HG03460 (cell line): ENCODE measurements around the gene KLHL6.
"Not testable (repeated sequence)": the region's sequence is repeated elsewhere in the genome, so short reads cannot be mapped to it uniquely, and the experiment has no call there.

Experiments used
- ATAC-seq: cut with Tn5 transposase; IDR thresholded peaks from one replicate; pipeline ENCODE4 v1.9.1; 2021; ENCODE audit not compliant: unreplicated experiment

KLHL6 gene

DNA sequence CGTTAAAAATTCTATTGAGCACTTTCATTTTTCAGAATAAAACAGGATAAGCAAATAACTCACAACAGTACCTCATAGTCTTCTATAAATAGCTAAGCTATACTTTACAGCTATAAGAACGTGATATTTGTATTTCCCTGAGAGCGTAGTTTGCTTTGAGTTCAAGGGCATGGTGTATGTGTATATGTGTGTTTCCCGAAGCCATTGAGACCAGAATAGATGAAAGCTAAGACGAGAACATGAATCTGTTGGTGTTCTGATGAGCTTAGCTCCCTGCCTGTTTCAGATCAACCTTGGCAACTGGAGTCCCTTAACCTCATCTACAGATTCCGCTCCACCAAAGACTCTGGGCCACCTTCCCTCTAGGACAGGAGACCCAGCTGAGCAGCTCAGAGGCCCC lies 67.6 kb downstream of the KLHL6 start:
- no peak for ATAC-seq

- ATAC-seq = no peak
Measured at GRCh38 chr3:183487016-183487415, 68.5 kb downstream of the KLHL6 start.

DNA sequence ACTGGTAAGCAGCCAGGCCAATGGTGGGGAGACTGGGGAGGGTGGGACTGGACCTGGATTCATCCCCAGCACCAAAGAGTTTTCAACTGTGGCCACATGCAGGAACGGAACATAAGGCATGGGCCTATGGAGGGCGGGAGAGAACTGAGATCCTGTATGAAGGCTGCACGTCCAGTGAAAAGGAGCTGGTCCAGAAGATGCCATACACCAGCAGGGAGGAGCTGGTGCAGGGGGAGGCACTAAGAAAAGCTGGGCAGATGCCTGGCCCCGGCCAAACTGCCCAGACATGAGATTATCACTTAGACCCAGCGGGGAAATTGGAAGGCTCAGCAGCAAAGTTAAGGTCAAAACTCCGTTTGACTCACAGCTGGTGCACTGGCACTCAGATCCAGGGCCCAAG lies 69.0 kb downstream of the KLHL6 start:
- ATAC-seq = no peak

DNA sequence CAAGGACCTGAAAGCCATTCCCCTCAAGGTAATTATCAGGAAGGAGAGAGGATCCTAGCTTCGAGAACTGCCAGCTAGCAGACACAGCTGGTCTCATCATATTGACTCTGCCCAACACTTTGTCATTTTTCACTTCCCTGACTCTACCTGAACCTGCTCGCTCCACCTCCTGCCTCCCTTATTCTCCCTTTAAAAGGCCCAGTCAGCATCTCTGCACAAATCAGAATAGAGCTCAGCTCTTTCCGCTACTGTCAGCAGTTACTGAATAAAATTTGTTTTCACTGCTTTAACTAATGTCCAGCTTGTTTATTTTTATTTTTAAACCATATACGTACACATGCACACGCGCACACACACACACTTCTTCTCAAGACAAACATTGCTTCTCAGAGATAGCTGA lies 69.9 kb downstream of the KLHL6 start:
- no peak for ATAC-seq

DNA sequence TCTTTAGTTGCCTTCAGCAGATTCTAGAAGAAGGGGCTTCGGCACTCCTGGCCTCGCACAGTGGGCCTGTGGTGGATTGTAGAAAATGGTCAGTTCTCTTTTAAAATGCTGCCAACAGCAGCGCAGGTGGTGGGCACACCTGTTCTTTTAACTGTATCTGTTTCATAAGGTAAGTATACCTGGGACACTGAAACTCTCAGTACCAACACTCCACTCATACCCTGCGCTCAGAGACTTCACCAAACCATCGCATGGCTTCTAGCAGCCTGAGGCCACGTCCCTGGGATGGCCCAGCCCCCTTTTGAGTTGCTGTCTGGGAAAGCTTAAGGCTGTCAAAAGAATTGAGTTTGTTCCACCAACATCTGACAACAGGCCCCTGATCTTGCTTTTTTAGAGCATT lies 70.4 kb downstream of the KLHL6 start:
- ATAC-seq = no peak

GRCh38 chr3:183484431-183485075 lies 71.0 kb downstream of the KLHL6 start:
- ATAC-seq = no peak

DNA sequence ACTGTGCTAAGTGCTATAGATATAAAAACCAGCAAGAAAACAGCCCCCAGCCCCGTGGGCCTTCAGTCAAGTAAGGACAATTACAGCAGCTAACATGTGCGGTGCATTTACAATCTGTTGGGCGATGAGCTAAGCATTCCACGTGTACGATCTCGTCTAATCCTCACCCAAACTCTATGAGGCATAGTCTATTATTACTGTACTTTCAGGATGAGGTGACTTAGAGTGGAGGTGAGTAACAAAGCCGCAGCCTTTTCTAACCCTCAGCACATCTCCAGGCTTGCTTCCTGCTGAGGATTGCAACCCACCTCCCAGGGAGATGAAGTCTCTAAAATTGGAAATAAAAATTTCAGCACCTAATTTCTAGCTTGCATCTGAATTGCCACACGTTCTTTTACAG lies 73.9 kb downstream of the KLHL6 start:
- no peak for ATAC-seq

DNA sequence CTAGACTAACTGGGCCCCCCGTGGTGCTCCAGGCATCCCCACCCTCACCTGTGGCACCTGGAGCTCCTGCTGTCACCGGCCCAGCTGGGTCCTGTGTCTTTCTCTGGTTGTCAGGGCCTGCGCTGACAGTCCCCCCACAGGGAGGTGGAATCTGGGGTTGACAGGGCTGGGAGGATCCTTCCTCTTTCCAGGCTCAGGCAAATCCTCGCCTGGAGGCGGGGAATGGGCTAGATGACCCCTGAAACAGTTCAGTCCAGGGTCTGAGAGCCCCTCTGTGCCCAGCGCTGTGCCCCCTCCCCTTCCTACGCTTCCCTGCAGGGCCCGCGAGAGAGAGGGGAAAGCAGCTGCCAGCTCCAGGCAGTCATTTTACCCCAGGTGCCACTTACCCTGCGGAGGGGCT lies 77.0 kb downstream of the KLHL6 start:
- ATAC-seq = no peak

DNA sequence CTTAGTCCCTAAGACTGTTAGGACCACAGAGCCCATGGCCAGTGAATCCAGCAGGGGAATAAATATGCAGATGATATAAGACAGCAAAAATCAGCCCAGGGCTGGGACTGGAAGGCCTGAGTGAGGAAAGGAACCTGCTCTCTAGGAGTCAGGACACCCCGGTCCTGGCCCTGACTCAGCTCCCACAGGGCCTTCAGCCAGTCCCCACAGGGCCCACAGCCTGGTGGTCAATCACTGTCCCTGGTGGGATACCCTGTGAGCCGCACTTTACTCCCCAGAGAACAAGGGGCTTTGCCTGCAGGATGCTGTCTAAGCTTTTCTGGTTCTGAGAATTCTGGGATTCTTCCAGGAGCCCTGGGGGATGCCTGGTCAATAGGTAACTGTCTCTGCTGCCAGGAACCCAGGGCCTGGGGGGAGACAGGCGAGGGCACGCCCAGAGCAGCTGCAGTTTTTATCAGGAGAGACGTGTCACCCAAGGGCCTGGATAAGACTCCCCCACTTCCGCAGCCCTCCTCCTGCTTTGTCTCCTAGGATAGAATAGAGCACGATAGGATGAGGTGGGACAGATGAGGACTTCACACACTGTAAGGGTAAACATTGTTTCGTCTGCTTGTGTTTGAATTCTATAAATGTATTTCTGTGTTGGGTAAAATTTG lies 77.6 kb downstream of the KLHL6 start:
- no peak for ATAC-seq

DNA sequence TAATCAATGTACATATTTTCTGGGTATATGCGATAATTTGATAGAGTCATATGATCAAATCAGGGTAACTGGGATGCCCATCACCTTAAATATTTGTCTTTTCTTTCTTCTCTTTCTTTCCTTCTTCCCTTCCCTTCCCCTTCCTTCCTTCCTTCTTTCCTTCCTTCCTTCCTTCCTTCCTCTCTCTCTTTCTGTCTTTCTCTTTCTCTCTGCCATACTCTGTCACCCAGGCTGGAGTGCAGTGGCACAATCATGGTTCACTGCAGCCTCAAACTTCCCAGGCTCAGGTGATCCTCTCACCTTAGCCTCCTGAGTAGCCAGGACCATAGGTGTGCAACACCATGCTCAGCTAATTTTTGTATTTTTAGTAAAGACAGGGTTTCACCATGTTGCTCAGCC lies 79.7 kb downstream of the KLHL6 start:
- ATAC-seq = not testable (repeated sequence)

GRCh38 chr3:183475016-183475763 lies 80.3 kb downstream of the KLHL6 start:
- ATAC-seq = no peak

DNA sequence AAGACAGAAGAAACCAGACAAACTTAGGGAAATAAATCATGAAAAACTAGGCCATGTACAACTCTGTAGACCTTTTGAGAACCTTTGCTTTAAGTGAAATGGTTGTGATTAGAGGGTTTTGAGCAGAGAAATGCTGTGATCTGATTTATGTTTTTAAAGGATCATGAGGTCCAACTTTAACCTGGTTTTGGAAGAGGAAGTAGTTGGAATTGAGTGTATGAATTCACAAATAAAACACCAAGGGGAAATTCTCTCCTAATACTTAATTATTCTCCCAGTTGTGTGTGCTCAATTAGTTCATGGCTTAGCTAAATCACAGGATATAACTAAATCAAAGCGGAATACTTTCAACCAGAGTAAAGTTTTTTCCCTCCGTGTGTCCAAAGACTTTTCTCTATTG lies 81.5 kb downstream of the KLHL6 start:
- ATAC-seq = no peak

GRCh38 chr3:183472155-183472554 lies 83.4 kb downstream of the KLHL6 start:
- no peak for ATAC-seq

DNA sequence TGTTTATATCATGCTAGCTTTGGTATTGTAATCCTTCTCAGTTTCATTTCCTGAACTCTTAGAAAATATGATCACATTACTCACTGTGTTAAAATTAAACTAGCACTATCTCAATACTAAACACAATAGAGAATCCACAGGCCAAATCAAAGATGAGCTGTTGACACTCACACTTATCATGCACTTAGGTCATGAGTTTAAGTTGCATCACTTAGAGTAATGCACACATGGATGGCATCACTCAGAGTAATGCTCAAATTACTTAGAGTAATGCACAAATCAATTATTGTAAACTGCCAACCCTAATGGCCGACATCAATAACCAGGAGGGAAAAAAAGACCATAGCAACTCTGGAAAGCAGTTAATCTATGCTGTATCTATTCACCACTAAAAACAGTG lies 87.1 kb downstream of the KLHL6 start:
- ATAC-seq = no peak

DNA sequence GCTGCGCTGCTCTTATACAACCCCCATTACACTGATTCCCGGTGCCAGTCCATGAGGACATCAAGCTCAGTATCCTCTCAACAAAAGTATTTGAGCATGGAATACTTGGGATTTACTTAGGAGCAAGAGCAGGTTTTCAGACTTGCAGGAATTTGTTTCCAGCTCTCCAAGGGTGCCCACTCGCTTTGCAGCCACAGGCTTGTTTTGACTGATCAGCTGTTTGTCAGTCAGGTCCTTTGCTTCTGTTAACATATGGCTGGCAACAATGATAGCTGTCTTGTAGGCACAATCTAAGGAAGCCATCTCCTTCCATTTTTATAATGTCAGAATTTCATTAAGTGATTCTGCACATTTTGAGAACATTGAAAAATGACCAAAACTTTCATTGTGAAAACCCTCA lies 88.9 kb downstream of the KLHL6 start:
- no peak for ATAC-seq

- not testable (repeated sequence) for ATAC-seq
Measured at GRCh38 chr3:183465710-183466109, 89.8 kb downstream of the KLHL6 start.

GRCh38 chr3:183464480-183464879 lies 91.0 kb downstream of the KLHL6 start:
- ATAC-seq = no peak

GRCh38 chr3:183460081-183461055 lies 95.1 kb downstream of the KLHL6 start:
- no peak for ATAC-seq

DNA sequence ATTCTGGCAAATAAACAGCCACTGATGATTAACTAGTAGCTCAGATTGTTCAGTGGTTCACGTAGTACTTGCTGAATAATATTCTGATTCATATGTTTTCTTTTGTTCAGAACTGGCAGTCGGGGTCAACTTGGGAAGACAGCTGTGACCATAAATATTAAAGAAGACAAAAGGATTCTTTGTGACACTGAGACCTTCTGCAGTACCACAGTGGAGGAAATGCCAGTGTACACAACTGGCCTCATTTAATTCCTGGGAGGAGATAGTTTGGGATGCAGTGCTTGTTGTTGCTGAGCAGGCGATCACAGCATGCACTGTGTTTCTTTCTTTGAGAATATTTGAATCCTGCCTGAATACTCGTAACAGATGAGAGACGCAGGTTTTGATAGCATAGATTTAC lies 100.4 kb downstream of the KLHL6 start:
- ATAC-seq = no peak

- ATAC-seq = no peak
Measured at GRCh38 chr3:183454064-183454463, 101.4 kb downstream of the KLHL6 start.

DNA sequence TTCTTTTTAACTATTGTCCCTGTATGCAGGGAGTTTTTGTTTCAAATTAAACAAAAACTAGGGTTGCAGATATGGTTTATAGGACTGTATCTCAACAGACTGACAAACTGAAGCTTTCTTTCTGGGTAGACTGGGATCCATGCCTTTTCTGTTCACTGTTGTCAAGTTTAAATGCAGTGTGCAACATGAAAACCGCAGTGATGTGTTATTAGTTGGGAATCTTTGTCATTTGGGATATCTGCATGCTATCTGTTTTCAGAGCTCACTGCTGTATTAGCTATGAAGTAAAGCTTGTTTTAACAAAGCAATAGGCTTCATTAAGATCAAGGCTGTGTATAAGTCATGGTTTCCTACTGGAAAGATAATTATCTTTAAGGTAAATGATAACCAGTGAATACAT lies 105.7 kb downstream of the KLHL6 start:
- ATAC-seq = no peak
